Tongue (tissue), 2 donors: Measurements from ENCODE around the gene RAB40AL. TPM values are rescaled to one million over a fixed set of nuclear protein-coding genes. Genes with fewer than 3 reads are reported as not detected.
"Not testable (repeated sequence)": the region's sequence is repeated elsewhere in the genome, so short reads cannot be mapped to it uniquely, and the experiment has no call there.

ENCODE experiments used
- DNase-seq: peaks from one replicate; pipeline ENCODE4 v3.0.0-alpha.2; 2015
- total RNA-seq: library from RNA; depleted of rRNA; stranded (reverse); fragments of >200 nt; gene quantifications from one replicate; pipeline ENCODE4 v1.2.3, GENCODE V29; 2014

RAB40AL gene
- not detected for total RNA-seq

- not testable (repeated sequence) for DNase-seq
These were observed at the start of gene RAB40AL for GRCh38 chrX:102936972-102937371. Gene RAB40AL (plus strand): TSS chrX:102937272. CDS start chrX:102937319, 47 bp downstream.

- no peak for DNase-seq
These were observed 49.4 kb upstream of the RAB40AL start for GRCh38 chrX:102887687-102888086.

GRCh38 chrX:102892103-102892502 lies 45.0 kb upstream of the RAB40AL start:
- DNase-seq: no peak

- peak; percentile 74 for DNase-seq
These were observed 36.8 kb upstream of the RAB40AL start for GRCh38 chrX:102899940-102900916.

GRCh38 chrX:102902355-102902754 lies 34.7 kb upstream of the RAB40AL start:
- no peak for DNase-seq

GRCh38 chrX:102930990-102931756 lies 5.9 kb upstream of the RAB40AL start:
- no peak for DNase-seq

GRCh38 chrX:102934624-102935023 lies 2.4 kb upstream of the RAB40AL start:
- peak; percentile 11 for DNase-seq

- DNase-seq: peak; percentile 37
These were observed 14.1 kb downstream of the RAB40AL start for GRCh38 chrX:102950908-102951866.

GRCh38 chrX:102957751-102958150 lies 20.7 kb downstream of the RAB40AL start:
- DNase-seq: no peak

GRCh38 chrX:102958794-102959193 lies 21.7 kb downstream of the RAB40AL start:
- DNase-seq: peak; percentile 1

GRCh38 chrX:102959471-102959870 lies 22.4 kb downstream of the RAB40AL start:
- DNase-seq: no peak

- no peak for DNase-seq
These were observed 26.9 kb downstream of the RAB40AL start for GRCh38 chrX:102963955-102964354.

GRCh38 chrX:102964940-102965339 lies 27.9 kb downstream of the RAB40AL start:
- peak; percentile 53 for DNase-seq

GRCh38 chrX:102966701-102967100 lies 29.6 kb downstream of the RAB40AL start:
- no peak for DNase-seq

GRCh38 chrX:102968216-102968615 lies 31.1 kb downstream of the RAB40AL start:
- DNase-seq: no peak

GRCh38 chrX:102971536-102971935 lies 34.5 kb downstream of the RAB40AL start:
- not testable (repeated sequence) for DNase-seq

- DNase-seq: no peak
These were observed 37.9 kb downstream of the RAB40AL start for GRCh38 chrX:102975016-102975415.

- DNase-seq: no peak
These were observed 39.2 kb downstream of the RAB40AL start for GRCh38 chrX:102976286-102976685.

- DNase-seq: no peak
These were observed 39.9 kb downstream of the RAB40AL start for GRCh38 chrX:102976793-102977495.

- DNase-seq: no peak
These were observed 41.5 kb downstream of the RAB40AL start for GRCh38 chrX:102978594-102978993.

GRCh38 chrX:102979536-102979935 lies 42.5 kb downstream of the RAB40AL start:
- no peak for DNase-seq
